H9 (cell line): ENCODE data around the gene TGFA. TPM values are rescaled to one million over a fixed set of nuclear protein-coding genes. Genes with fewer than 3 reads are reported as not detected.

Source experiments
- DNase-seq: peaks from one replicate; pipeline ENCODE4 v3.0.0-alpha.2; 2017
- H2AFZ ChIP-seq: one replicate; pipeline ENCODE4 v1.6.1; 2013; ENCODE audit warnings: mild to moderate bottlenecking, low read length, control low read depth, moderate library complexity
- H2AK5ac ChIP-seq: 2 replicates; pipeline ENCODE4 v1.6.1; 2013; ENCODE audit warnings: low read length, control low read depth, mixed read lengths; ENCODE audit not compliant: insufficient read length
- H2BK120ac ChIP-seq: one replicate; pipeline ENCODE4 v1.6.1; 2013; ENCODE audit warnings: low read depth, mild to moderate bottlenecking, low read length, control low read depth, inconsistent platforms; ENCODE audit not compliant: poor library complexity, severe bottlenecking
- H2BK12ac ChIP-seq: 2 replicates; pipeline ENCODE4 v1.6.1; 2013; ENCODE audit warnings: low read length, control low read depth, mixed read lengths, low read depth; ENCODE audit not compliant: insufficient read length
- H2BK15ac ChIP-seq: 2 replicates; pipeline ENCODE4 v1.6.1; 2013; ENCODE audit warnings: low read depth, low read length, control low read depth
- H2BK20ac ChIP-seq: one replicate; pipeline ENCODE4 v1.6.1; 2013; ENCODE audit warnings: low read depth, mild to moderate bottlenecking, low read length, control low read depth, inconsistent platforms; ENCODE audit not compliant: poor library complexity, severe bottlenecking
- H2BK5ac ChIP-seq: 2 replicates; pipeline ENCODE4 v1.6.1; 2013; ENCODE audit warnings: low read length, control low read depth, mixed read lengths; ENCODE audit not compliant: insufficient read length
- H3K14ac ChIP-seq: 2 replicates; pipeline ENCODE4 v1.6.1; 2013; ENCODE audit warnings: low read length, control low read depth; ENCODE audit not compliant: insufficient read depth
- H3K18ac ChIP-seq: 2 replicates; pipeline ENCODE4 v1.6.1; 2013; ENCODE audit warnings: low read depth, mild to moderate bottlenecking, mixed read lengths, low read length, control low read depth; ENCODE audit not compliant: insufficient read length
- H3K23ac ChIP-seq: 2 replicates; pipeline ENCODE4 v1.6.1; 2013; ENCODE audit warnings: low read length, control low read depth, mixed read lengths, low read depth; ENCODE audit not compliant: insufficient read length
- H3K23me2 ChIP-seq: 2 replicates; pipeline ENCODE4 v1.6.1; 2013; ENCODE audit warnings: low read depth, mild to moderate bottlenecking, mixed read lengths, low read length, control low read depth; ENCODE audit not compliant: insufficient read length, poor library complexity, severe bottlenecking
- H3K27ac ChIP-seq: 2 replicates; pipeline ENCODE4 v1.5.1; 2013; ENCODE audit warnings: low read length, control low read depth, mixed read lengths, low read depth; ENCODE audit not compliant: insufficient read length
- H3K27me3 ChIP-seq: 2 replicates; pipeline ENCODE4 v1.6.1; 2013; ENCODE audit warnings: low read length, control low read depth, inconsistent platforms; ENCODE audit not compliant: insufficient read depth
- H3K4ac ChIP-seq: 2 replicates; pipeline ENCODE4 v1.6.1; 2013; ENCODE audit warnings: low read depth, mild to moderate bottlenecking, control low read depth, inconsistent platforms, low read length, moderate library complexity
- H3K4me1 ChIP-seq: 2 replicates; pipeline ENCODE4 v1.6.1; 2013; ENCODE audit warnings: low read length, control low read depth, inconsistent platforms; ENCODE audit not compliant: insufficient read depth
- H3K4me2 ChIP-seq: 2 replicates; pipeline ENCODE4 v1.6.1; 2013; ENCODE audit warnings: low read length, control low read depth, mixed read lengths; ENCODE audit not compliant: insufficient read length, insufficient read depth
- H3K56ac ChIP-seq: 2 replicates; pipeline ENCODE4 v1.6.1; 2013; ENCODE audit warnings: low read depth, mild to moderate bottlenecking, mixed read lengths, low read length, control low read depth; ENCODE audit not compliant: insufficient read length
- H3K79me1 ChIP-seq: 2 replicates; pipeline ENCODE4 v1.6.1; 2013; ENCODE audit warnings: low read depth, mild to moderate bottlenecking, moderate library complexity, low read length, control low read depth, inconsistent platforms; ENCODE audit not compliant: insufficient read depth, poor library complexity, severe bottlenecking
- H3K79me2 ChIP-seq: 2 replicates; pipeline ENCODE4 v1.6.1; 2013; ENCODE audit warnings: low read length, control low read depth, inconsistent platforms; ENCODE audit not compliant: insufficient read depth
- H3K9ac ChIP-seq: 2 replicates; pipeline ENCODE4 v1.6.1; 2013; ENCODE audit warnings: low read length, control low read depth, mixed read lengths; ENCODE audit not compliant: insufficient read length; ENCODE audit errors: extremely low read depth
- H3K9me3 ChIP-seq: one replicate; pipeline ENCODE4 v1.6.1; 2013; ENCODE audit warnings: low read depth, low read length, inconsistent platforms; ENCODE audit not compliant: control insufficient read depth
- H3T11ph ChIP-seq: one replicate; pipeline ENCODE4 v1.6.1; 2013; ENCODE audit warnings: mild to moderate bottlenecking, low read length, control low read depth, inconsistent platforms
- H4K20me1 ChIP-seq: one replicate; pipeline ENCODE4 v1.6.1; 2013; ENCODE audit not compliant: control insufficient read depth, insufficient read length, insufficient read depth
- H4K5ac ChIP-seq: 2 replicates; pipeline ENCODE4 v1.6.1; 2013; ENCODE audit warnings: low read depth, mild to moderate bottlenecking, mixed read lengths, low read length, control low read depth; ENCODE audit not compliant: insufficient read length
- H4K8ac ChIP-seq: replicated peaks from 2 replicates; pipeline ENCODE4 v1.6.1; 2013; ENCODE audit warnings: low read length, control low read depth, mixed read lengths, low read depth; ENCODE audit not compliant: insufficient read length
- H4K91ac ChIP-seq: 2 replicates; pipeline ENCODE4 v1.6.1; 2013; ENCODE audit warnings: low read depth, mild to moderate bottlenecking, moderate library complexity, mixed read lengths, low read length, control low read depth; ENCODE audit not compliant: insufficient read length
- H3K27ac Mint-ChIP-seq, 3 experiments: 2 replicates in 2 of 3; 3 replicates in 1 of 3; pipeline ENCODE4 v1.8.0; 2020 to 2021; ENCODE audit warnings: mixed read lengths in 3 of 3, mild to moderate bottlenecking in 1 of 3, moderate library complexity in 1 of 3
- H3K27me3 Mint-ChIP-seq: 2 replicates; pipeline ENCODE4 v1.8.0; 2021; ENCODE audit warnings: low read depth, mild to moderate bottlenecking, moderate library complexity, mixed read lengths
- H3K36me3 Mint-ChIP-seq, 3 experiments: 2 replicates in 2 of 3; 3 replicates in 1 of 3; pipeline ENCODE4 v1.8.0; 2020 to 2021; ENCODE audit warnings: low read depth in 3 of 3, mixed read lengths in 3 of 3; ENCODE audit not compliant: insufficient read depth in 1 of 3
- H3K4me1 Mint-ChIP-seq, 2 experiments: 2 replicates each; pipeline ENCODE4 v1.8.0; 2020; ENCODE audit warnings: mixed read lengths in 2 of 2
- H3K4me3 Mint-ChIP-seq, 2 experiments: 2 replicates in 1 of 2; 3 replicates in 1 of 2; pipeline ENCODE4 v1.8.0; 2020 to 2021; ENCODE audit warnings: mild to moderate bottlenecking in 2 of 2, mixed read lengths in 2 of 2, moderate library complexity in 1 of 2
- H3K9me3 Mint-ChIP-seq, 2 experiments: 2 replicates in 1 of 2; 3 replicates in 1 of 2; pipeline ENCODE4 v1.8.0; 2020; ENCODE audit warnings: mild to moderate bottlenecking in 2 of 2, mixed read lengths in 2 of 2, moderate library complexity in 1 of 2
- WGBS: extraction: QIAGEN DNeasy Blood & Tissue Kit; methylation state at CpG from one replicate; pipeline ENCODE4 v1.1.7; 2013; ENCODE audit warnings: missing lambda C conversion rate, low lambda C conversion rate, mixed read lengths; ENCODE audit not compliant: insufficient read length; ENCODE audit errors: extremely low coverage; 5-methylcytosine and 5-hydroxymethylcytosine counted together
- total RNA-seq: library from RNA; stranded (reverse); gene quantifications from 2 replicates; pipeline ENCODE4 v1.2.1, GENCODE V29; 2021
- TF ChIP-seq, protein P1 (sequence below): fragments of 200-600 bp; sonication (generic); conservative IDR thresholded peaks from 3 replicates; pipeline ENCODE4 v1.8.0; 2021; ENCODE audit warnings: antibody characterized with exemption, mild to moderate bottlenecking

The TGFA gene
- total RNA-seq, 1 experiment from 2014 or later = 3.3 TPM

DNA sequence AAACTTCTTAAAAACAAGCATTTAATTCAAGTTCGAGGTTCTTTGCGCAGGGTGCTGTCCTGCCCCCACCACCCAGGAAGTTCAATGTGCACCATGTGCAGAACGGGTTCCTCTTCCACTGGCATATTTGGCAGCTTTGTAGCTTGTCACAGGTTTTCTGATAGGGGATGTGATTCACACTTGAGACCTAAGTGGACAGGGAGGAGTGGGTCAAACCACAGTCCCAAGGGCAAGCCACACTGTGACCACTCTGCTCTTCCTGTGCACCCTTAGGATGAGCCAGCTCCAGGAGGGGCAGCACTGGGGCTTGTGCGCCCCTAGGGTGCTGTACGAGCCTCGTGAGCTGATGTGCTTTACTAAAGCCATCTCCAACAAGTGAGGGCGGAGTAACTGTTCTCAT, 82.5 kb downstream of the TGFA start:
- DNase-seq = no peak
- H3K9me3 Mint-ChIP-seq = no peaks in the 10 kb centered on the region
- no peaks in the 10 kb centered on the region; the same call in none of the 2 replicates for H3K27me3 Mint-ChIP-seq
- H3K23ac ChIP-seq = no peak overlapping the region
- no peaks in the 10 kb centered on the region for H3K23me2 ChIP-seq
- no peak overlapping the region for H3K4me2 ChIP-seq
- no peak overlapping the region for H3T11ph ChIP-seq
- TF ChIP-seq, protein P1, sequence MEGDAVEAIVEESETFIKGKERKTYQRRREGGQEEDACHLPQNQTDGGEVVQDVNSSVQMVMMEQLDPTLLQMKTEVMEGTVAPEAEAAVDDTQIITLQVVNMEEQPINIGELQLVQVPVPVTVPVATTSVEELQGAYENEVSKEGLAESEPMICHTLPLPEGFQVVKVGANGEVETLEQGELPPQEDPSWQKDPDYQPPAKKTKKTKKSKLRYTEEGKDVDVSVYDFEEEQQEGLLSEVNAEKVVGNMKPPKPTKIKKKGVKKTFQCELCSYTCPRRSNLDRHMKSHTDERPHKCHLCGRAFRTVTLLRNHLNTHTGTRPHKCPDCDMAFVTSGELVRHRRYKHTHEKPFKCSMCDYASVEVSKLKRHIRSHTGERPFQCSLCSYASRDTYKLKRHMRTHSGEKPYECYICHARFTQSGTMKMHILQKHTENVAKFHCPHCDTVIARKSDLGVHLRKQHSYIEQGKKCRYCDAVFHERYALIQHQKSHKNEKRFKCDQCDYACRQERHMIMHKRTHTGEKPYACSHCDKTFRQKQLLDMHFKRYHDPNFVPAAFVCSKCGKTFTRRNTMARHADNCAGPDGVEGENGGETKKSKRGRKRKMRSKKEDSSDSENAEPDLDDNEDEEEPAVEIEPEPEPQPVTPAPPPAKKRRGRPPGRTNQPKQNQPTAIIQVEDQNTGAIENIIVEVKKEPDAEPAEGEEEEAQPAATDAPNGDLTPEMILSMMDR = no peak
- H2BK15ac ChIP-seq = no peak overlapping the region
- no peak overlapping the region for H2BK5ac ChIP-seq
- H3K27me3 ChIP-seq = no peaks in the 10 kb centered on the region
- H2BK12ac ChIP-seq = no peak overlapping the region
- H3K9ac ChIP-seq = no peak overlapping the region
- H4K91ac ChIP-seq = no peak overlapping the region
- no peaks in the 10 kb centered on the region for H3K4me1 ChIP-seq
- no peak overlapping the region for H2BK120ac ChIP-seq
- no peak overlapping the region for H4K5ac ChIP-seq
- H3K4ac ChIP-seq = no peak overlapping the region
- H3K27ac ChIP-seq = no peak overlapping the region
- H3K79me2 ChIP-seq = no peaks in the 10 kb centered on the region
- no peak overlapping the region for H4K8ac ChIP-seq
- H3K56ac ChIP-seq = no peak overlapping the region
- no peaks in the 10 kb centered on the region for H3K36me3 Mint-ChIP-seq
- H3K27ac Mint-ChIP-seq = no peak overlapping the region
- peaks cover 14 to 17% of the 10 kb centered on the region in 2 experiments for H3K4me1 Mint-ChIP-seq
- H3K9me3 ChIP-seq = no peaks in the 10 kb centered on the region
- no peak overlapping the region for H3K4me3 Mint-ChIP-seq
- no peak overlapping the region for H3K18ac ChIP-seq
- no peaks in the 10 kb centered on the region for H4K20me1 ChIP-seq
- H2AK5ac ChIP-seq = no peak overlapping the region
- no peaks in the 10 kb centered on the region for H3K79me1 ChIP-seq
- no CpG with 5 or more reads among the region's 7 CpGs for WGBS
- H3K14ac ChIP-seq = no peak overlapping the region
- H2AFZ ChIP-seq = no peak overlapping the region
- no peak overlapping the region for H2BK20ac ChIP-seq
